ENCODE data around the gene LPCAT1. TPM values are rescaled to one million over a fixed set of nuclear protein-coding genes. Genes with fewer than 3 reads are reported as not detected.

The LPCAT1 gene
- total RNA-seq, 8 experiments from 2014 or later = 16.8 to 39.2 (median 29.8) TPM

GRCh38 chr5:1412621-1413020 lies 111.1 kb downstream of the LPCAT1 start:
- H3K27ac ChIP-seq = no peak overlapping the region
- no peak overlapping the region for H3K4me3 ChIP-seq
- no peak for ATAC-seq (replicated peaks in 6 of 8)
- in situ Hi-C loops (cut with MboI; ENCODE audit: low pct_unique_long_range_greater_than_20kb in 2 of 9, low sequenced_read_pairs in 9 of 9, unreplicated experiment in 9 of 9) = no loop called here
- H3K4me1 ChIP-seq (replicated peaks in 1 of 2) = peaks cover 0 to 3% of the 10 kb centered on the region in 2 donors
- 0 to 42% (median 33%) methylated on average over 1 to 5 of the region's 10 CpGs; no CpG with 5 or more reads in 6 of the 10 experiments for WGBS, 10 experiments

GRCh38 chr5:1412163-1412562 lies 111.6 kb downstream of the LPCAT1 start:
- in situ Hi-C loops (cut with MboI; ENCODE audit: low pct_unique_long_range_greater_than_20kb in 2 of 9, low sequenced_read_pairs in 9 of 9, unreplicated experiment in 9 of 9) = no loop called here
- Histone ChIP-seq H3K27ac (no peak overlapping the region), H3K4me3 (no peak overlapping the region), H3K4me1 (replicated peaks in 1 of 2) (peaks cover 0 to 3% of the 10 kb centered on the region in 2 donors)
- ATAC-seq (replicated peaks in 6 of 8) = no peak
- 0 to 83% (median 40%) methylated on average over 1 to 8 of the region's 16 CpGs; no CpG with 5 or more reads in 3 of the 10 experiments for WGBS, 10 experiments

Other genes with a start within 250 kb of the LPCAT1 start
- 1 to 10 TPM in 2 of 8 experiments, under 1 TPM in 5, not detected in 1; 0.05 to 6.3 (median 0.38) TPM for gene TERT, start 228.9 kb downstream of the LPCAT1 start, total RNA-seq
- gene CLPTM1L, start 178.9 kb downstream of the LPCAT1 start, total RNA-seq = 100 to 1,000 TPM in 2 of 8 experiments, 10 to 100 TPM in 6; 42.4 to 132 (median 77.7) TPM
- 1 to 10 TPM in 2 of 8 experiments, under 1 TPM in 4, not detected in 2; 0.05 to 1.7 (median 0.52) TPM for gene SLC6A3, start 78.5 kb downstream of the LPCAT1 start, total RNA-seq

All from motor neuron (in vitro differentiated cells).